Globus pallidus (tissue), 1 donor: ENCODE measurements around the gene NCOR2.

Source experiments
- DNase-seq: peaks from one replicate; pipeline ENCODE4 v3.0.0-alpha.2; 2015; ENCODE audit warnings: low spot score

Gene NCOR2

GRCh38 chr12:124576061-124576650, 8.7 kb upstream of the NCOR2 start:
- DNase-seq = no peak

- DNase-seq = no peak
These were observed 6.7 kb upstream of the NCOR2 start for GRCh38 chr12:124573839-124574786.

GRCh38 chr12:124571556-124571955, 4.1 kb upstream of the NCOR2 start:
- DNase-seq = no peak

GRCh38 chr12:124570810-124571209, 3.4 kb upstream of the NCOR2 start:
- DNase-seq = no peak

- DNase-seq = no peak
These were observed 2.1 kb upstream of the NCOR2 start for GRCh38 chr12:124569375-124570148.

GRCh38 chr12:124568431-124569374, 1.3 kb upstream of the NCOR2 start:
- DNase-seq = peak; percentile 71

- DNase-seq = peak; percentile 92
These were observed 411 bp upstream of the NCOR2 start for GRCh38 chr12:124567673-124568373.

- peak; percentile 90 for DNase-seq
These were observed 1.0 kb downstream of the NCOR2 start for GRCh38 chr12:124566161-124566996.

GRCh38 chr12:124565656-124566160, 1.7 kb downstream of the NCOR2 start:
- no peak for DNase-seq

DNA sequence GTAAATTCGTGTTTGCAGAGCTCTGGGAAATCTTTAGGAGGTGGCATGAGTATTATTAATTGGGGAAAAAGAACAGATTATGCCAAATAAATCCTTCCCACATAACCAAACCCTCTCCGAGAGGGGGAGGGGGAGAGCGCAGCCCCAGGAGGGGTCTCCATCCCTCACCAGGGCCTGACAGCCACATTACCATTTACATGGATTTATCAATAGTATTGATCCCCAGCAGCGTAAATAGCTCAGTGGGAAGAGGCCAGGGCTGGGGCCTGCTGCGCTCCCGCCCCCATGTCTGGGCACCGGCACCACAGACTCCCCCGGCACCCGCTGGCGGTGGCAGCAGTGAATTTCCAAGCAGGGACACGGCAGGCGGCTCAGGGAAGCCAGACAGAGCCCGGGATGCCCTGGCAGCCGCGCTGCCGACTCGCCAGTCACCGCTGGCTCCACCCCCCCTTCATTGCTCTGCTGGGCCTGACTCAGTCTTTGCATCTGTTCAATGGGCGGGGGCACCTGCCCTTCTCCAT, 2.4 kb downstream of the NCOR2 start:
- DNase-seq = peak; percentile 62

DNA sequence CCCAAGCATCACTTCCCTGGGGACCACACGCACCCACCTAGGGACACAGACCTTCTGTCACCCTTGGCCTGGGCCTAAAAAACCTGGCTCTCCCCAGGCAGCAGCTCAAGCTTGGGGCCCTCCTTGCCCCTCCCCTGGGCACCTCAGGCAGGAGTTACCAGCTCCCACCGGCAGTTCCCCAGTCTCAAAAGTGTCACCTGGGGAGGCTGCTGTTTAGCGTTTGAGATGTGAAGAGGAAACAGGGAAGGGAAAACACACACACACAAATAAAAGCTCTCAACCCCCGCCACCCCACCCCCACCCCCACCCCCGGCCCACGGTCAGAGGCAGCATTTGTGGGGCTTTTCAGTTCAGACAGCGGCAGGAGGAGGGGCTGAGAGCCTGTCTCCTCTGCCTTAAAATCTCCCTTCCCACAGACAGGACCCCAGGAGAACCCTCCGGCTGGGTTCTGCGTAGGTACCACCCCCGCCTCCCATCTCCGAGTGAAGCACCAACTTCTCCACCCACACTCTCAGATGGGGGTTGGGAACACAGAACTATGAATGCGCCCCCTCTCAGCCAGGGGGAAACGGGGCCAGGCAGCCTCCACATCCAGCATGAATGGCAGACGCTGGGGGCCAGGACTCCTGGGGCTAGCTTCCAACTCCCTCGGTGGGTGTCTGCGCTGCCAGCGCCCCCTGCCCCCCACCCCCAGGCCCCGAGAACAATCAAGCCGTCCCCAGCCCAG, 3.0 kb downstream of the NCOR2 start:
- peak; percentile 29 for DNase-seq

DNA sequence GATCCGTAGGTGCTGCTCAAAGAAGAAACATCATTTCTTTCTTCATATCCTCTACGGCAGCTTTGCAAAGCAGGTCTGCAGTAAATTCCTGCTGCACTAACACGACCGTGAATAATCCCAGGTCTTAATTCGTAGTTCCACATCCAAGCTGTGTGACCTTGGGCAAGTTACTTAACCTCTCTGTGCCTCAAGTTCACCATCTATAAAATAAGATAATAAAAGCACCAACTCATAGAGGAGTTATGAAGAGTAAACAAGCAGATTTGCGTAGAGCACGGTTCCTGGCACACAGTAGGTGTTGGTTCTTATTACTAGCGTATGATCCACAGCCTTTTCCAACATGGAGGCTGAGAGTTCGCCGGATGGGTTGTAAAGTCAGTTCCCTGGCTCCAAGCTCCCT, 3.6 kb downstream of the NCOR2 start:
- DNase-seq = no peak

DNA sequence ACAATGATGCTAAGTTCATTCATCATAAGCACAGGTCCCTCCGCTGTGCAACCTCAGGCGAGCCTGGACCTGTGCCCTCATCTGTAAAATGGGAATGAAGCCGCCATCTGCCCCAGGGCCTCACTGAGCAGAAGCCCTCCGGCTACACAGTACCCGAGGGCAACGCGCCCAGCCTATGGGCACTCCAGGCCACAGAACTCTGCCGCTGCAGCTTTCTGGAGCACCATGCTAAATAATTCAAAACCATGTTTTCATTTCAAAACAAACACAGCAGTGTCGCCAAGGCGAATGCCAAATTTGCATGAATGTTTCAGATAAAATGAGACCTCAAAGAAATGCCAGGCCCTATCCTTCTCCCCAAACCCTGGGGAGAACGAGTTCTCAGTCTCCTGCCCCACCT, 4.0 kb downstream of the NCOR2 start:
- no peak for DNase-seq

GRCh38 chr12:124562796-124563181, 4.6 kb downstream of the NCOR2 start:
- DNase-seq = no peak

- DNase-seq = no peak
These were observed 5.2 kb downstream of the NCOR2 start for GRCh38 chr12:124562018-124562795.

GRCh38 chr12:124561231-124561630, 6.2 kb downstream of the NCOR2 start:
- no peak for DNase-seq

DNA sequence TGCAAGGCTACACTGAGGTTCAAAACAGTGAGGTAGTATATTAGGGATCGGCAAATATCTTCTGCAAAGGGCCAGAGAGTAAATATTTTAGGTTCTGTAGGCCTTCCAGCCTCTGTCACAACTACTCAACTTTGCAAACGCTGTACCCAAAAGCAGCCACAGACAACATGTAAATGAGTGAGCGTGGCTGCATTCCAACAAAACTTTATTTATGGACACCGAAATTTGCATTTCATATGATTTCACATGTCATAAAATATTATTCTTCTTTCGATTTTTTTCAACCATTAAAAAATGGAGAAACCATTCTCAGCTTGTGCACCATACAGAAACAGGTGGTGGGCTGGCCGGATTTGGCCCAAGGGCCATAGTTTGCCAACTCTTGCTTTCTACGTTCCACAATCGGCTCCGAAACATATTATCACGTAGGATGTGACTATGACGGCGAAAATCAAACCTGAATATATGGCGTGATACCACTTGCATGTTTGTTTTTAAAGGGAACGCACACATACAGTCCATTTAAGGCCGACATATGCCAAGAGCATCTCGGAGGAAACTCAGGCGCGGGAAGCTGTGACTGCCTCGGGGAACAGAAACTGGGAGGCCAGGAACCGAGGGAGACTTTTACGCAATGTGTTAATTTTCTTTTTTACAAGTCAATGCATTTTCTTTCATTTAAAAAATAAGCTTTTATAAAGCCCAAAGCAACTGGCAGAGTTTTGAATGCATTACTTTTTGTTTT, 7.1 kb downstream of the NCOR2 start:
- DNase-seq = no peak
